BLaER1 (cell line): ENCODE data around the gene PLCD1.
"Not testable (repeated sequence)": the region's sequence is repeated elsewhere in the genome, so short reads cannot be mapped to it uniquely, and the experiment has no call there.

ENCODE experiments used
- H3K27ac ChIP-seq: shearing (Covaris generic); formaldehyde crosslinking; 2 replicates; pipeline ENCODE4 v1.8.1; 2022
- H3K27me3 ChIP-seq: shearing (Covaris generic); formaldehyde crosslinking; 2 replicates; pipeline ENCODE4 v1.8.1; 2022
- H3K36me3 ChIP-seq: shearing (Covaris generic); formaldehyde crosslinking; 2 replicates; pipeline ENCODE4 v1.8.1; 2022
- H3K4me1 ChIP-seq: shearing (Covaris generic); formaldehyde crosslinking; 2 replicates; pipeline ENCODE4 v1.8.1; 2022
- H3K4me2 ChIP-seq: shearing (Covaris generic); formaldehyde crosslinking; 2 replicates; pipeline ENCODE4 v1.8.1; 2022
- H3K4me3 ChIP-seq: shearing (Covaris generic); formaldehyde crosslinking; 2 replicates; pipeline ENCODE4 v1.8.1; 2022
- H3K9ac ChIP-seq: shearing (Covaris generic); formaldehyde crosslinking; 2 replicates; pipeline ENCODE4 v1.8.1; 2022
- H3K9me3 ChIP-seq: shearing (Covaris generic); formaldehyde crosslinking; 2 replicates; pipeline ENCODE4 v1.8.1; 2022
- H4K20me1 ChIP-seq: shearing (Covaris generic); formaldehyde crosslinking; 2 replicates; pipeline ENCODE4 v1.8.1; 2022
- Cebpa-rat ChIP-seq: shearing (Covaris generic); IDR thresholded peaks from 2 replicates; pipeline ENCODE4 v1.8.1; 2022

Gene PLCD1

GRCh38 chr3:37980462-37981347 is 48.7 kb downstream of the PLCD1 start:
- H3K4me2 ChIP-seq: no peak overlapping the region
- no peak overlapping the region for H3K4me3 ChIP-seq
- H3K9ac ChIP-seq: no peak overlapping the region
- H3K4me1 ChIP-seq: peaks cover 52% of the 10 kb centered on the region
- 0 out of 2 replicates have a peak overlapping the region, but pooled peaks have one; percentile 9 for H3K27ac ChIP-seq
- TF ChIP-seq Cebpa-rat: no peak
- H4K20me1 ChIP-seq: no peaks in the 10 kb centered on the region
- H3K9me3 ChIP-seq: no peaks in the 10 kb centered on the region
- no peaks in the 10 kb centered on the region for H3K27me3 ChIP-seq
- peaks cover 15% of the 10 kb centered on the region for H3K36me3 ChIP-seq

GRCh38 chr3:37979541-37980461 is 49.6 kb downstream of the PLCD1 start:
- H3K36me3 ChIP-seq: peaks cover 17% of the 10 kb centered on the region
- H4K20me1 ChIP-seq: no peaks in the 10 kb centered on the region
- H3K4me3 ChIP-seq: no peak overlapping the region
- peaks cover 46% of the 10 kb centered on the region for H3K4me1 ChIP-seq
- H3K9ac ChIP-seq: no peak overlapping the region
- H3K27ac ChIP-seq: 0 out of 2 replicates have a peak overlapping the region, but pooled peaks have one; percentile 9
- TF ChIP-seq Cebpa-rat: peak; percentile 8; the same call in 1 of the 2 replicates
- H3K27me3 ChIP-seq: no peaks in the 10 kb centered on the region
- H3K4me2 ChIP-seq: no peak overlapping the region
- H3K9me3 ChIP-seq: no peaks in the 10 kb centered on the region

- Histone ChIP-seq H4K20me1 (no peaks in the 10 kb centered on the region), H3K4me3 (no peak overlapping the region), H3K36me3 (peaks cover 13% of the 10 kb centered on the region), H3K27ac (no peak overlapping the region), H3K4me1 (peaks cover 10% of the 10 kb centered on the region), H3K4me2 (no peak overlapping the region), H3K9me3 (no peaks in the 10 kb centered on the region), H3K9ac (no peak overlapping the region), H3K27me3 (no peaks in the 10 kb centered on the region)
- TF ChIP-seq Cebpa-rat: no peak
Measured at GRCh38 chr3:37974121-37975083, 55.0 kb downstream of the PLCD1 start.

GRCh38 chr3:37973246-37974054 is 56.0 kb downstream of the PLCD1 start:
- no peak for TF ChIP-seq Cebpa-rat
- Histone ChIP-seq H3K9me3 (no peaks in the 10 kb centered on the region), H3K9ac (no peak overlapping the region), H3K4me3 (no peak overlapping the region), H3K4me2 (no peak overlapping the region), H3K36me3 (peaks cover 13% of the 10 kb centered on the region), H4K20me1 (no peaks in the 10 kb centered on the region), H3K27me3 (no peaks in the 10 kb centered on the region), H3K27ac (no peak overlapping the region), H3K4me1 (peaks cover 13% of the 10 kb centered on the region)

- not testable (repeated sequence) for H3K9me3 ChIP-seq, H3K4me2 ChIP-seq, H3K27ac ChIP-seq, H3K27me3 ChIP-seq, H4K20me1 ChIP-seq, H3K4me3 ChIP-seq, H3K9ac ChIP-seq
- peaks cover 13% of the 10 kb centered on the region for H3K36me3 ChIP-seq
- peaks cover 13% of the 10 kb centered on the region for H3K4me1 ChIP-seq
Measured at GRCh38 chr3:37972056-37972455, 57.4 kb downstream of the PLCD1 start.

GRCh38 chr3:37971467-37971866 is 58.0 kb downstream of the PLCD1 start:
- TF ChIP-seq Cebpa-rat: no peak
- no peak overlapping the region for H3K9ac ChIP-seq
- H4K20me1 ChIP-seq: no peaks in the 10 kb centered on the region
- H3K27ac ChIP-seq: no peak overlapping the region
- H3K4me3 ChIP-seq: no peak overlapping the region
- no peaks in the 10 kb centered on the region for H3K9me3 ChIP-seq
- H3K36me3 ChIP-seq: peaks cover 10% of the 10 kb centered on the region
- H3K4me2 ChIP-seq: no peak overlapping the region
- peaks cover 13% of the 10 kb centered on the region for H3K4me1 ChIP-seq
- H3K27me3 ChIP-seq: no peaks in the 10 kb centered on the region

- Histone ChIP-seq H3K27me3 (no peaks in the 10 kb centered on the region), H3K9ac (no peak overlapping the region), H3K27ac (no peak overlapping the region)
Measured at GRCh38 chr3:37970802-37971201, 58.6 kb downstream of the PLCD1 start.

GRCh38 chr3:37969596-37970100 is 59.8 kb downstream of the PLCD1 start:
- H3K9me3 ChIP-seq: no peaks in the 10 kb centered on the region
- H3K4me2 ChIP-seq: peak overlapping the region; percentile 16
- H3K36me3 ChIP-seq: no peaks in the 10 kb centered on the region
- H3K4me3 ChIP-seq: no peak overlapping the region
- peaks cover 9% of the 10 kb centered on the region for H3K4me1 ChIP-seq
- no peak for TF ChIP-seq Cebpa-rat
- H3K27ac ChIP-seq: no peak overlapping the region
- H3K9ac ChIP-seq: no peak overlapping the region
- H4K20me1 ChIP-seq: no peaks in the 10 kb centered on the region
- no peaks in the 10 kb centered on the region for H3K27me3 ChIP-seq

More at GRCh38 chr3:37970802-37971201, 58.6 kb downstream of the PLCD1 start:
- Histone ChIP-seq H3K4me3 (no peak overlapping the region), H3K4me1 (peaks cover 13% of the 10 kb centered on the region), H3K9me3 (no peaks in the 10 kb centered on the region), H3K4me2 (no peak overlapping the region), H4K20me1 (no peaks in the 10 kb centered on the region), H3K36me3 (peaks cover 3% of the 10 kb centered on the region; the same call in 1 of the 2 replicates)
- no peak for TF ChIP-seq Cebpa-rat
